Fibroblast of lung (primary cell): Measurements from ENCODE around the gene DDX27. TPM values are rescaled to one million over a fixed set of nuclear protein-coding genes. Genes with fewer than 3 reads are reported as not detected.

Source experiments
- DNase-seq, 2 donors: peaks; one replicate each; pipeline versions ENCODE4 v3.0.0 to v3.0.0-alpha.2; 2010; ENCODE audit warnings: low read depth in 2 of 2
- H2AFZ ChIP-seq: 2 replicates; pipeline ENCODE4 v1.5.1; 2012; ENCODE audit warnings: low read length, control low read depth, inconsistent platforms
- H3K27ac ChIP-seq: 2 replicates; pipeline ENCODE4 v1.5.1; 2011; ENCODE audit warnings: low read length, control low read depth; ENCODE audit not compliant: insufficient read depth
- H3K27me3 ChIP-seq: 2 replicates; pipeline ENCODE4 v1.5.1; 2011; ENCODE audit warnings: mild to moderate bottlenecking, low read length; ENCODE audit not compliant: control insufficient read depth, insufficient read depth
- H3K36me3 ChIP-seq: 2 replicates; pipeline ENCODE4 v1.5.1; 2011; ENCODE audit warnings: low read length; ENCODE audit not compliant: control insufficient read depth, insufficient read depth
- H3K4me1 ChIP-seq: 2 replicates; pipeline ENCODE4 v1.5.1; 2011; ENCODE audit warnings: low read length; ENCODE audit not compliant: control insufficient read depth, insufficient read depth; ENCODE audit errors: extremely low read depth
- H3K4me2 ChIP-seq: 2 replicates; pipeline ENCODE4 v1.5.1; 2011; ENCODE audit warnings: low read length, control low read depth; ENCODE audit not compliant: insufficient read depth; ENCODE audit errors: extremely low read depth
- H3K4me3 ChIP-seq, 4 experiments: fragments of 200-600 bp in 1 of 4; sonication (generic) in 1 of 4; replicated peaks in 1 of 4; 2 replicates each; pipeline ENCODE4 v1.5.1; 2011 to 2016; ENCODE audit warnings: low read length in 4 of 4, low read depth in 3 of 4, mild to moderate bottlenecking in 3 of 4, control low read depth in 2 of 4, inconsistent platforms in 1 of 4, mixed read lengths in 1 of 4; ENCODE audit not compliant: insufficient read depth in 1 of 4; ENCODE audit errors: control extremely low read depth in 1 of 4
- H3K79me2 ChIP-seq: 2 replicates; pipeline ENCODE4 v1.5.1; 2012; ENCODE audit warnings: mild to moderate bottlenecking, low read length, inconsistent platforms; ENCODE audit not compliant: control insufficient read depth, insufficient read depth
- H3K9ac ChIP-seq: 2 replicates; pipeline ENCODE4 v1.5.1; 2011; ENCODE audit warnings: mild to moderate bottlenecking, low read length, control low read depth; ENCODE audit not compliant: insufficient read depth
- H3K9me3 ChIP-seq: 2 replicates; pipeline ENCODE4 v1.5.1; 2012; ENCODE audit warnings: low read depth, low read length; ENCODE audit not compliant: control insufficient read depth, insufficient read depth
- H4K20me1 ChIP-seq: 2 replicates; pipeline ENCODE4 v1.5.1; 2011; ENCODE audit warnings: low read length; ENCODE audit not compliant: control insufficient read depth, insufficient read depth; ENCODE audit errors: extremely low read depth
- EZH2 ChIP-seq: IDR thresholded peaks from 2 replicates; pipeline ENCODE4 v1.5.1; 2012; ENCODE audit warnings: low read length, control low read depth, mild to moderate bottlenecking; ENCODE audit errors: missing control alignments
- polyA plus RNA-seq, 2 donors: library from polyadenylated mRNA; depleted of rRNA in 1 of 2; stranded (reverse) in 1 of 2; unstranded in 1 of 2; fragments of >200 nt; gene quantifications; 2 replicates each; pipeline ENCODE4 v1.2.1, GENCODE V29; 2011 to 2012; ENCODE audit warnings: missing spikeins in 1 of 2
- total RNA-seq: library from RNA; depleted of rRNA; stranded (reverse); fragments of >200 nt; gene quantifications from 2 replicates; pipeline ENCODE4 v1.2.1, GENCODE V29; 2014
- TF ChIP-seq, protein P1 (sequence below), 2 donors: IDR thresholded peaks in 1 of 2; conservative IDR thresholded peaks in 1 of 2; 1 replicate in 1 of 2; 2 replicates in 1 of 2; pipeline ENCODE4 v1.5.1; 2011 to 2012; ENCODE audit warnings: low read length in 2 of 2, control low read depth in 1 of 2, inconsistent platforms in 1 of 2, low read depth in 1 of 2, mild to moderate bottlenecking in 1 of 2

Gene DDX27
- total and polyA plus RNA-seq, 2 donors (not counting 1 experiment from before 2014, with no cell fraction given) = 24.7 to 32.5 TPM

DNA sequence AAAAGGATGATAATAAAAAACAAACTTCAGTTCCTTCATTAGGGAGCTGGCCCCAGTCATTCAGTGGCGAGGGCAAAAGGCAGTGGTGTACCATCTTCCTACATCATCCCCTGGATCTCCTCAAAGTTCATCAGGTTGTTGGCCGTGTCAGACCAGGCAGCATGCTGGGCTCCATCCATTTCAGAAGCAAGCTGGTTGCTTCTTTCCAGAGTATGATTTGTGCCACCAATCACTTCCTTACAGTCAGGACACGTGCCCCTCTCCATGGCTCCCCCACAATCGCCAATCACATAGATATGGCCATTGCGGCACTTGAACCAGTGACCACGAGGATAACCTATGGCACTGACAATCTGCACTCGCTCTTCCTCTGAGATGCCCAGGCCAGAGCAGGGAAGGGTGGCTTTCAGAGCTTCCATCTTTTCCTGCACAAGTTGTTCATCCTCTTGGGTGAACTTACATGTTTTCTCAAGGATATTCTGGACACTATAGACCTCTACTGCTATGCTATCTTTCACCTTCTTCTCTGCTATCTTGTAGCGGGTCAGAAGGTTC, 28.0 kb downstream of the DDX27 start:
- H3K27ac ChIP-seq = no peak overlapping the region
- no peak overlapping the region for H2AFZ ChIP-seq
- no peak overlapping the region for H3K4me3 ChIP-seq
- H3K27me3 ChIP-seq = no peaks in the 10 kb centered on the region
- no peaks in the 10 kb centered on the region for H3K9me3 ChIP-seq
- TF ChIP-seq, protein P1, sequence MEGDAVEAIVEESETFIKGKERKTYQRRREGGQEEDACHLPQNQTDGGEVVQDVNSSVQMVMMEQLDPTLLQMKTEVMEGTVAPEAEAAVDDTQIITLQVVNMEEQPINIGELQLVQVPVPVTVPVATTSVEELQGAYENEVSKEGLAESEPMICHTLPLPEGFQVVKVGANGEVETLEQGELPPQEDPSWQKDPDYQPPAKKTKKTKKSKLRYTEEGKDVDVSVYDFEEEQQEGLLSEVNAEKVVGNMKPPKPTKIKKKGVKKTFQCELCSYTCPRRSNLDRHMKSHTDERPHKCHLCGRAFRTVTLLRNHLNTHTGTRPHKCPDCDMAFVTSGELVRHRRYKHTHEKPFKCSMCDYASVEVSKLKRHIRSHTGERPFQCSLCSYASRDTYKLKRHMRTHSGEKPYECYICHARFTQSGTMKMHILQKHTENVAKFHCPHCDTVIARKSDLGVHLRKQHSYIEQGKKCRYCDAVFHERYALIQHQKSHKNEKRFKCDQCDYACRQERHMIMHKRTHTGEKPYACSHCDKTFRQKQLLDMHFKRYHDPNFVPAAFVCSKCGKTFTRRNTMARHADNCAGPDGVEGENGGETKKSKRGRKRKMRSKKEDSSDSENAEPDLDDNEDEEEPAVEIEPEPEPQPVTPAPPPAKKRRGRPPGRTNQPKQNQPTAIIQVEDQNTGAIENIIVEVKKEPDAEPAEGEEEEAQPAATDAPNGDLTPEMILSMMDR (conservative IDR thresholded peaks at IDR 0.05 in 1 of 2, IDR thresholded peaks at IDR 0.05 in 1 of 2; ENCODE audit: low read depth in 1 of 2, low read length in 2 of 2) = no peak
- TF ChIP-seq EZH2 = no peak
- H3K4me2 ChIP-seq = no peak overlapping the region
- H4K20me1 ChIP-seq = no peaks in the 10 kb centered on the region
- H3K36me3 ChIP-seq = peaks cover 33% of the 10 kb centered on the region
- no peaks in the 10 kb centered on the region for H3K79me2 ChIP-seq
- H3K9ac ChIP-seq = no peak overlapping the region
- H3K4me1 ChIP-seq = no peaks in the 10 kb centered on the region
- DNase-seq = no peak

DNA sequence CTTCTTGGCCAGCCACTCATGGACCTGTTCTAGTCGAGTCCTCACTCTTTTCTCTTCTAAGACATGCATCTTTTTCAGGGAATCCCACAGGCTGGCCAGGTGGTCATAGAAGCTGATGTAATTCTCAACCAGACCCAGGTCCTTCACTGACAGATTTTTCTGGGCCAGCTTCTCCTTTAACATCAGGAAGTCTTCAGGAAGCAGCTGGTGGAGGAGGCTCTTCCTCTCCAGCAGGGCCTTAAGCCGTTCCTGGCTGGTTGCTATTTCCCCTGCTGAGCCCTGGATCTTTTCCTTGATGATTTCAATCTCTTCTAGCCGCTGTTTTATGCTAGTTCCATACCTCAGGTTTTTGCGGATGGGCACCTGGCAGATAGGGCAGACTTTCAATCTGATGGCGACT, 28.6 kb downstream of the DDX27 start:
- no peak for TF ChIP-seq EZH2
- TF ChIP-seq, protein P1 (conservative IDR thresholded peaks at IDR 0.05 in 1 of 2, IDR thresholded peaks at IDR 0.05 in 1 of 2; ENCODE audit: low read depth in 1 of 2, low read length in 2 of 2) = no peak
- Histone ChIP-seq H3K27ac (no peak overlapping the region), H3K79me2 (no peaks in the 10 kb centered on the region), H2AFZ (no peak overlapping the region), H3K4me2 (no peak overlapping the region), H3K27me3 (no peaks in the 10 kb centered on the region), H4K20me1 (no peaks in the 10 kb centered on the region), H3K4me1 (no peaks in the 10 kb centered on the region), H3K4me3 (no peak overlapping the region), H3K36me3 (peaks cover 36% of the 10 kb centered on the region), H3K9me3 (no peaks in the 10 kb centered on the region), H3K9ac (no peak overlapping the region)
- DNase-seq = no peak

DNA sequence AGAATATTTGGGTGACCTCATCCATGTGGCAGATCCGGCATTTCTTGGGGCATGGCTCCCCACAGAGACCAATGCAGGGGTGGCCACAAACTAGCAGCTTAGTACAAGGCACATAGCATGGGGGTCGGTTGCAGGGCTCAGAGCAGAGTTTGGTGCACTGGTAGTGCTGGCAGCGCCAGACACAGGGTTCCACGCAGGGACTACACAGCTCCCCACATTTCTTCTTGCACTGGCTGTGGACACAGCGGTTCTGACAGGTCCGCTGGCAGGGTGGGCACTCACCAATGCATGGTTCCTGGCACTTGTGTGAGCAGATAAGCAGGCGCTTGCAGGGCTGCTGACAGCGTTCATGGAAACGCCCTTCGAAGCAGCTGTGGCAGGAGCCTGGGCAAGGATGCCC, 29.1 kb downstream of the DDX27 start:
- Histone ChIP-seq H3K4me3 (no peak overlapping the region), H3K79me2 (no peaks in the 10 kb centered on the region), H3K36me3 (peaks cover 34% of the 10 kb centered on the region), H3K27me3 (no peaks in the 10 kb centered on the region), H3K27ac (no peak overlapping the region), H2AFZ (no peak overlapping the region), H3K9me3 (no peaks in the 10 kb centered on the region), H3K4me1 (no peaks in the 10 kb centered on the region), H3K9ac (no peak overlapping the region), H3K4me2 (no peak overlapping the region), H4K20me1 (no peaks in the 10 kb centered on the region)
- no peak for DNase-seq
- TF ChIP-seq EZH2 = no peak
- TF ChIP-seq, protein P1 (conservative IDR thresholded peaks at IDR 0.05 in 1 of 2, IDR thresholded peaks at IDR 0.05 in 1 of 2; ENCODE audit: low read depth in 1 of 2, low read length in 2 of 2) = no peak
